ENCODE data around the gene NDUFA8.

The NDUFA8 gene

DNA sequence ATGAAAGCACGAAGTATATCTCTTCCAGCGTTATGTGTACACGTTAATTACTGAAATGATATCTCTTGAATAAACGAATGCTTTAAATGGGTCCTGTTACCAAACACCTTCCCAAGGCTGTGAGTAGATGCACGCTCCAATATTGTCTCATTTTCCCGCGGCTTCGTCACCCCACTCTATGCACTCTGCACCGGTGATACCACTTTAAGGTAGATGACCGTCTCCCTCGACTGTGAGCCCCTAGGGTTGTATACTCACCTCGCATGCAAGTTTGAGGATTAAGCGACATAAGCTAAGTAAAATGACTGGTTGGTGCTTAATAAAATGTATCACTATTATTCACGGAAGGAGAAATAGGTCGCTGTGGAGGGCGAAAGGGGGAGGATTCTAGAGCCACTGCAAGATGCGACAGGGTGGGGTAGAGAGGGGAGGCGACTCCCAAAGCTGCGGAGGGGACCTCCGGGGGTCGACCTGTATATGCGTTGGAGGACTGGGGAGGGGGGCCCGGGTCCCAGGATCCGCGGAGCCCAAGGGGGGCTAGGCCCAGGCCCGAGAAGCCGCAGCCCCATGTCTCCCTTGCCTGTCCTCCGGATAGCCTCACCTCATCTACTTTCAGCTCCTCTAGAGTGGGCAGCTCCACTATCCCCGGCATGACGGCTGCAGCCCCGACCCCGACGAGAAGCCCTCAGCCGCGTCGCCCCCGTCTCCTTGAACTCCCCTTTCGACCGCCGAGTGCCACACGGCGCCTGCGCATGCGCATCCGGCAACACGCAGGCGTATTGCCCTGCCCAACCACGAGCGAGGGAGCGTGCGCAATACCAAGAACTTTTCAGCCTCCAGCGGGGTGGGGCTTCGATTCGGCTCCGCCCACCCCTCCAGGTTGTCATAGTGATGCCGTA, at the start of gene NDUFA8, which contains the start of gene MORN5:
TSS of gene NDUFA8 (minus strand) at position 754 of the 899 bp plus-strand sequence. CDS start at position 652, 102 bp downstream.
TSS of gene MORN5 (plus strand) at position 883 of the 899 bp plus-strand sequence. CDS start 65 bp downstream, outside the sequence.
- DNase-seq, result peak; percentile 98

DNA sequence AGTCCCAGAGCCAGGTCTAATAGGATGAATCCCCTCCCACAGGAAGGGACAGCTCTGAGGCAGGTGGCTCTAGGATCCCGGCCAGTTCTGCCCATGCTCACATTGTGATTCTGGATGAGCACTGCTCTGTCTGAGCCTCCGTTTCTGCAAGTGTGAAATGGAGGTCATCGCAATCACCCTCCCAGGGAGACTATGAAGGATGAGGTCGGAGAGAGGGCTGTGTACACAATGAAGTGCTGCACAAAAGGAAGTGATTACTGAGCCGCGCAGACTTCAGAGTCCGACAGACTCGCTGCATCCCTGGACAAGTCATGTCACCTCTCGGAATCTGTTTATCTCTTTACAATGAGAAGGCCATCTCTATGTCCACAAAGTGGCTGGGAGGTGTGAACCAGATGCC, 47.5 kb upstream of the NDUFA8 start:
- no peak for DNase-seq

GRCh38 chr9:122206118-122207046, 46.8 kb upstream of the NDUFA8 start:
- DNase-seq, result no peak

GRCh38 chr9:122205176-122205575, 45.6 kb upstream of the NDUFA8 start:
- no peak for DNase-seq

- DNase-seq, result no peak
These were observed 44.9 kb upstream of the NDUFA8 start for GRCh38 chr9:122204491-122204890.

DNA sequence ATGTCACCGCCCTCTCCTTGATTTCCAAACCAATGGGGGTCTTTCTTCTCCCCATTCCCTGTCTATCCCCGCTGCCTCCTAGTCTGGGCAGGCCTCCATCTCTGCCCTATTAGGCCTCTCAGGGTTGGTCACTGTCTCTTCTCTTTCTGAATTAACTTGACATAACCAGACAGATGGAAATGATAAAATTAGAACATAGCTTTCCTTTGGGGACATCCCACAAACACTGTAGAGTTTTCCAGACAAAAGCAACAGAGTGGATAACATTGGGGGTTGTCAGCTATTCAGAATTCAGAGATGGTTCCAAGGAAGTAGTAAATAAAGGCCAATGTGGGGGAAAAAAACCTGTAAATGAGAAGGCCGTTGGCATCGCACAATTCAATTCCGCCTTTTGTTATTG, 44.5 kb upstream of the NDUFA8 start:
- DNase-seq, result no peak

DNA sequence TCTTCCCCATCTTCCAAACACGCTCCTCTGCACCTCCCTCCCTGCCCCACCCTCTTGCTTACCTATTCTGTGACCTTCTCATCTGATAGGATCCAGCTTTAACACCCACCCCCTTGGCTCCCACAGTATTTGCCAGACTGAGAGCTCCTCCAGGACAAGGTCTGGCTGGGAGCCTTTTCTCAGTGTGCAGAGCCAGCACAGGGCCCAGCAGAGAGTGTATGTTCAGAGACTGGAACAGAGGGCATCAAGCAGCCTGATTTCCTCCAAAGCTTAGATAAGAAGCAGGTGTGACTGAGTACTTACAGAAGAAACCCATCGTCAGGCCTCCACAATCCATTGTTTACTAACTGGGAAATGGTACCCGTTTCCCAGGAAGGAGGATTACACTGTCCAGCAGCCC, 42.5 kb upstream of the NDUFA8 start:
- no peak for DNase-seq

DNA sequence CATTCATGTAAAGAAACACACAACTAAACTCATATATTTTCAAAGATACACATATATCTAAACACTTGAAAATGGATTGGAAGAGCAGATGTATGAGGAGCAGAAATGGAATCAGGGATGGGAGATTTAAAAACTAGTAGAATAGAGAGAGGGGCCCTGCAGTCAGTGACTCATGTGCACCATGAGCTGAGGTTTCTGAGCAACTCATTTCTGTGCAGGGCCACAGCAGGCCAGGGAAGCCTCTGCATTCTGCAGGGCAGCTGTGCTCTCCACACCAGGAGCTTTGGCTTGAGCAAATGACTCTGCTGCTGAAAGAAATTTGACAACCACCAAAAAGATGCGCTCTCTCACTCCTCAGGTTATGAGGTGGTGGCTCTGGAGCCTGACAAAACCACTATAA, 42.1 kb upstream of the NDUFA8 start:
- no peak for DNase-seq

GRCh38 chr9:122200960-122201595, 41.5 kb upstream of the NDUFA8 start:
- DNase-seq, result no peak

GRCh38 chr9:122197882-122198281, 38.3 kb upstream of the NDUFA8 start:
- no peak for DNase-seq

DNA sequence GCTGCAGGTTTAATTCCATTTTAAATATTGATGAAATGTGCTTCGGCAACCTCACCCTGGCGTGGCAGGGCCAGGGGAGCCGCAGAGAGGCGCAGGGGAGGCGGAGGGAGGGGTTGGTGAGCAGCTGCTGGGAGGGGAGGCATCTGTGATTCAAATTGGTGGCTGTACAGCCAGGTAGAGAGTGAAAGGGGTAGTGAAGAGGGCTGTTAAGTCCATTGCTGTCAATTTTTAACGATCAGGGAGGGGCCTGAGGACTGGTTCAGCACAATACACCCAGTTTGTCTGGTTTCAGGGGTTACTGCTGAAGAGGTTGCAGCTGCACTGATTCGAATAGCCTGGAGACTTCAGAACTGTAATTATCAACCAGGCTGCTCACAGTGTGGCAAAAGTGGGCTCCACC, 37.8 kb upstream of the NDUFA8 start:
- no peak for DNase-seq

- no peak for DNase-seq
These were observed 36.3 kb upstream of the NDUFA8 start for GRCh38 chr9:122195875-122196274.

- DNase-seq, result no peak
These were observed 34.1 kb upstream of the NDUFA8 start for GRCh38 chr9:122193651-122194050.

- no peak for DNase-seq
These were observed 33.4 kb upstream of the NDUFA8 start for GRCh38 chr9:122192914-122193525.

GRCh38 chr9:122192261-122192875, 32.8 kb upstream of the NDUFA8 start:
- DNase-seq, result no peak

DNA sequence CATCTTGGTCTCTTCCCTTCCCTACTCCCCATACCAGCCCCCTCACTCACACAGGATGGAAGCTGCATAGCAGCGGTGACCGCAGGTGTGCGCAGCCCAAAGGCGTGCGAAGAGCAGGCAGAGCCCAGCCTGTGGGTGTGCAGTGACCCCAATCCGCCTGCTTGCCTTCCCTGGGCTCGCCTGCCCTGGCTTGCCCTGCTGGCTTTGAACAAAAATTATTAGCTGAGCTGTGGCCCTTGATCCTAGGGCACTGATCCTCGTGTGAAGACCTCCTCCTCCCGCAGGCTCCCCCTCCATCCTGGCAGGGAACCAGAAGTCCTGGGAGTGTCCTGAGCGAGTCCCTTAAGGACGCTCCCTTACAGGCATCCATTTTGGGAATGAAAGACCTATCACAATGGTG, 32.0 kb upstream of the NDUFA8 start:
- DNase-seq, result no peak

GRCh38 chr9:122190597-122191381, 31.2 kb upstream of the NDUFA8 start:
- no peak for DNase-seq

- no peak for DNase-seq
These were observed 28.8 kb upstream of the NDUFA8 start for GRCh38 chr9:122188369-122188768.

- DNase-seq, result no peak
These were observed 27.3 kb upstream of the NDUFA8 start for GRCh38 chr9:122186777-122187470.

- no peak for DNase-seq
These were observed 26.7 kb upstream of the NDUFA8 start for GRCh38 chr9:122186301-122186700.

DNA sequence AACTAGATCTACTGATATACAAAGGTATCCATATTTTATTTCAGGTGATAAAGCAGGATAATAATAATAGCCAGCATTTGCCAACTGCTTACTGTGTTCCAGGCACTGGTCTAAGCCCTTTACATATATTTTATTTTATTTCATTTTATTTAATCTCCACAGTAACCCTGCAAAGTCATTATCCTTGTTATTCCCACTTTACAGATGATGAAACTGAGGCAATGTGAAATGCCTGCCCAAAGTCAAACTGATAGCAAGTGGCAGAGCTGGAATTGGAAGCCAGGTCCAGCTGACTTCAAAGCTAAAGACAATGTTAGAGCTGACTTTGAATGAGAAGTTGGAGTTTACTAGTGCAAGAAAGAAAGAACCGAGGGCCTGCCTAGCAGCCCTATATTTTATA, 25.0 kb upstream of the NDUFA8 start:
- DNase-seq, result no peak
